ENCODE measurements around the gene ARRDC5. TPM values are rescaled to one million over a fixed set of nuclear protein-coding genes. Genes with fewer than 3 reads are reported as not detected.
"Not testable (repeated sequence)": the region's sequence is repeated elsewhere in the genome, so short reads cannot be mapped to it uniquely, and the experiment has no call there.

Gene ARRDC5
- total RNA-seq, 1 donor from 2014 or later = not detected

GRCh38 chr19:4908360-4908759, 5.7 kb upstream of the ARRDC5 start:
- no peaks in the 10 kb centered on the region for H3K36me3 ChIP-seq (ENCODE audit: control insufficient read depth, insufficient read depth, low read length)
- no peak for TF ChIP-seq CTCF (IDR thresholded peaks at IDR 0.05; ENCODE audit: insufficient read depth, low read length, poor library complexity, severe bottlenecking)
- DNase-seq (ENCODE audit: low read depth) = no peak
- no peak overlapping the region for H3K4me3 ChIP-seq (ENCODE audit: low read depth, low read length)
- H3K27me3 ChIP-seq (ENCODE audit: control insufficient read depth, insufficient read depth, low read length) = no peaks in the 10 kb centered on the region

GRCh38 chr19:4906963-4907362, 4.3 kb upstream of the ARRDC5 start:
- DNase-seq (ENCODE audit: low read depth) = no peak
- Histone ChIP-seq H3K4me3 (ENCODE audit: low read depth, low read length) (no peak overlapping the region), H3K27me3 (ENCODE audit: control insufficient read depth, insufficient read depth, low read length) (no peaks in the 10 kb centered on the region), H3K36me3 (ENCODE audit: control insufficient read depth, insufficient read depth, low read length) (no peaks in the 10 kb centered on the region)
- peak; percentile 4 for TF ChIP-seq CTCF (IDR thresholded peaks at IDR 0.05; ENCODE audit: insufficient read depth, low read length, poor library complexity, severe bottlenecking)

GRCh38 chr19:4904481-4904880, 1.8 kb upstream of the ARRDC5 start:
- H3K27me3 ChIP-seq (ENCODE audit: control insufficient read depth, insufficient read depth, low read length) = no peaks in the 10 kb centered on the region
- TF ChIP-seq CTCF (IDR thresholded peaks at IDR 0.05; ENCODE audit: insufficient read depth, low read length, poor library complexity, severe bottlenecking) = no peak
- no peaks in the 10 kb centered on the region for H3K36me3 ChIP-seq (ENCODE audit: control insufficient read depth, insufficient read depth, low read length)
- DNase-seq (ENCODE audit: low read depth) = no peak
- no peak overlapping the region for H3K4me3 ChIP-seq (ENCODE audit: low read depth, low read length)

- H3K36me3 ChIP-seq (ENCODE audit: control insufficient read depth, insufficient read depth, low read length); H3K4me3 ChIP-seq (ENCODE audit: low read depth, low read length); H3K27me3 ChIP-seq (ENCODE audit: control insufficient read depth, insufficient read depth, low read length); DNase-seq (ENCODE audit: low read depth): not testable (repeated sequence)
Observed at GRCh38 chr19:4900879-4901278, 1.8 kb downstream of the ARRDC5 start.

GRCh38 chr19:4897146-4897545, 5.5 kb downstream of the ARRDC5 start:
- TF ChIP-seq CTCF (IDR thresholded peaks at IDR 0.05; ENCODE audit: insufficient read depth, low read length, poor library complexity, severe bottlenecking) = no peak
- no peaks in the 10 kb centered on the region for H3K27me3 ChIP-seq (ENCODE audit: control insufficient read depth, insufficient read depth, low read length)
- H3K4me3 ChIP-seq (ENCODE audit: low read depth, low read length) = no peak overlapping the region
- DNase-seq (ENCODE audit: low read depth) = no peak
- H3K36me3 ChIP-seq (ENCODE audit: control insufficient read depth, insufficient read depth, low read length) = no peaks in the 10 kb centered on the region

GRCh38 chr19:4896372-4896771, 6.3 kb downstream of the ARRDC5 start:
- Histone ChIP-seq H3K4me3 (ENCODE audit: low read depth, low read length) (no peak overlapping the region), H3K27me3 (ENCODE audit: control insufficient read depth, insufficient read depth, low read length) (no peaks in the 10 kb centered on the region), H3K36me3 (ENCODE audit: control insufficient read depth, insufficient read depth, low read length) (no peaks in the 10 kb centered on the region)
- DNase-seq (ENCODE audit: low read depth) = no peak
- TF ChIP-seq CTCF (IDR thresholded peaks at IDR 0.05; ENCODE audit: insufficient read depth, low read length, poor library complexity, severe bottlenecking) = no peak

- H3K36me3 ChIP-seq (ENCODE audit: control insufficient read depth, insufficient read depth, low read length); H3K4me3 ChIP-seq (ENCODE audit: low read depth, low read length); H3K27me3 ChIP-seq (ENCODE audit: control insufficient read depth, insufficient read depth, low read length); DNase-seq (ENCODE audit: low read depth): not testable (repeated sequence)
Observed at GRCh38 chr19:4892962-4893361, 9.7 kb downstream of the ARRDC5 start.

Measured in kidney epithelial cell (primary cell).